Measurements from ENCODE around the gene PPIL1.

Gene PPIL1

DNA sequence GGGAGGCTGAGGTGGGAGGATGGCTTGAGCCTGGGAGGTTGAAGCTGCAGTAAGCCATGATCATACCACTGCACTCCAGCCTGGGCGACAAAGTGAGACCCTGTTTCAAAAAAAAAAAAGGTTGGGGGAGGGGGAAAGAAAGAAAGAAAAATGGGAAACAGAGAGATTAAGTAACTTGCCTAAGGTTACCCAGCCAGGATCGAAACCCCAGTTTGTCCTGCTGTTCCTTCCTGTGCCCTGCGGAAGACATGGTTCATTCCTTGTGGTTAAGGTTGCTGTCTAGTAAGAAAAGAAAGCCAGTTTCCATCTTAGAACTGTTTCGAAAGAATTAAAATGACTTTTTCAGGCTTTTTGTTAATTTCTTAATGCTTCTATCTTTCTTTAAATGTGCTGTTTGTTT, 41.0 kb upstream of the PPIL1 start:
- Histone ChIP-seq H3K9ac (ENCODE audit: low read length) (no peak overlapping the region), H3K79me2 (ENCODE audit: low read length) (no peaks in the 10 kb centered on the region), H3K9me2 (replicated peaks; ENCODE audit: insufficient read depth, low read length) (no peaks in the 10 kb centered on the region), H3K9me3 (replicated peaks; ENCODE audit: insufficient read depth, low read length) (no peaks in the 10 kb centered on the region), H3F3A (ENCODE audit: insufficient read depth, low read length) (peaks cover 15% of the 10 kb centered on the region), H3K27me3 (replicated peaks; ENCODE audit: insufficient read depth, low read length) (no peaks in the 10 kb centered on the region), H3K27ac (ENCODE audit: low read length) (no peak overlapping the region), H3K4me3 (ENCODE audit: low read length) (no peak overlapping the region), H3K36me3 (replicated peaks; ENCODE audit: insufficient read depth, low read length) (no peaks in the 10 kb centered on the region), H2AFZ (ENCODE audit: low read length) (no peak overlapping the region), H3K4me1 (ENCODE audit: low read length) (peaks cover 22% of the 10 kb centered on the region), H4K20me1 (ENCODE audit: insufficient read depth, low read length) (peaks cover 5% of the 10 kb centered on the region; the same call in 1 of the 2 replicates), H3K4me2 (ENCODE audit: low read depth, low read length) (no peak overlapping the region)
- DNase-seq: no peak
- TF ChIP-seq EZH2 (optimal IDR thresholded peaks at IDR 0.05; ENCODE audit: low read depth, low read length) (no peak), EZH2phosphoT487 (IDR thresholded peaks at IDR 0.05; ENCODE audit: low read length) (no peak)
- TF ChIP-seq, protein P1, sequence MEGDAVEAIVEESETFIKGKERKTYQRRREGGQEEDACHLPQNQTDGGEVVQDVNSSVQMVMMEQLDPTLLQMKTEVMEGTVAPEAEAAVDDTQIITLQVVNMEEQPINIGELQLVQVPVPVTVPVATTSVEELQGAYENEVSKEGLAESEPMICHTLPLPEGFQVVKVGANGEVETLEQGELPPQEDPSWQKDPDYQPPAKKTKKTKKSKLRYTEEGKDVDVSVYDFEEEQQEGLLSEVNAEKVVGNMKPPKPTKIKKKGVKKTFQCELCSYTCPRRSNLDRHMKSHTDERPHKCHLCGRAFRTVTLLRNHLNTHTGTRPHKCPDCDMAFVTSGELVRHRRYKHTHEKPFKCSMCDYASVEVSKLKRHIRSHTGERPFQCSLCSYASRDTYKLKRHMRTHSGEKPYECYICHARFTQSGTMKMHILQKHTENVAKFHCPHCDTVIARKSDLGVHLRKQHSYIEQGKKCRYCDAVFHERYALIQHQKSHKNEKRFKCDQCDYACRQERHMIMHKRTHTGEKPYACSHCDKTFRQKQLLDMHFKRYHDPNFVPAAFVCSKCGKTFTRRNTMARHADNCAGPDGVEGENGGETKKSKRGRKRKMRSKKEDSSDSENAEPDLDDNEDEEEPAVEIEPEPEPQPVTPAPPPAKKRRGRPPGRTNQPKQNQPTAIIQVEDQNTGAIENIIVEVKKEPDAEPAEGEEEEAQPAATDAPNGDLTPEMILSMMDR (IDR thresholded peaks at IDR 0.05; ENCODE audit: low read length): no peak

DNA sequence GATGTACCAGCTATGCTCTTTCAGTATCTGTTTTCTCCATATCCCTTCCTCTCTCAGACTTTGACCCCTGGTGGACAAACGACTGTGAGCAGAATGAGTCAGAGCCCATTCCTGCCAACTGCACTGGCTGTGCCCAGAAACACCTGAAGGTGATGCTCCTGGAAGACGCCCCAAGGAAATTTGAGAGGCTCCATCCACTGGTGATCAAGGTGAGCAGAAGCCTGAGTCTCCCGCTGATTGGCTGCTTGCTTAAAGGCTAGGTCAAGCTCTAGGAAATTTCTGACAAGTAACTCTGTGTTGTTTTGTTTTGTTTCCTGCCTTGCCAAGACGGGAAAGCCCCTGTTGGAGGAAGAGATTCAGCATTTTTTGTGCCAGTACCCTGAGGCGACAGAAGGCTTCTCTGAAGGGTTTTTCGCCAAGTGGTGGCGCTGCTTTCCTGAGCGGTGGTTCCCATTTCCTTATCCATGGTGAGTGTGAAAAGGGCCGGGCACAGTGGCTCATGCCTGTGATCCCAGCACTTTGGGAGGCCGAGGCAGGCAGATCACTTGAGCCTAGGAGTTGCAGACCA, 39.7 kb upstream of the PPIL1 start:
- Histone ChIP-seq H3K36me3 (replicated peaks; ENCODE audit: insufficient read depth, low read length) (no peaks in the 10 kb centered on the region; the same call in 1 of the 2 replicates), H3K9me2 (replicated peaks; ENCODE audit: insufficient read depth, low read length) (no peaks in the 10 kb centered on the region), H3K79me2 (ENCODE audit: low read length) (no peaks in the 10 kb centered on the region), H3K27me3 (replicated peaks; ENCODE audit: insufficient read depth, low read length) (no peaks in the 10 kb centered on the region), H4K20me1 (ENCODE audit: insufficient read depth, low read length) (peaks cover 5% of the 10 kb centered on the region; the same call in 1 of the 2 replicates), H3K9ac (ENCODE audit: low read length) (no peak overlapping the region), H3K4me1 (ENCODE audit: low read length) (peaks cover 22% of the 10 kb centered on the region), H3K27ac (ENCODE audit: low read length) (no peak overlapping the region), H2AFZ (ENCODE audit: low read length) (no peak overlapping the region), H3F3A (ENCODE audit: insufficient read depth, low read length) (peaks cover 15% of the 10 kb centered on the region), H3K4me3 (ENCODE audit: low read length) (no peak overlapping the region), H3K9me3 (replicated peaks; ENCODE audit: insufficient read depth, low read length) (no peaks in the 10 kb centered on the region), H3K4me2 (ENCODE audit: low read depth, low read length) (no peak overlapping the region)
- DNase-seq: no peak
- TF ChIP-seq EZH2phosphoT487 (IDR thresholded peaks at IDR 0.05; ENCODE audit: low read length): no peak
- TF ChIP-seq, protein P1 (IDR thresholded peaks at IDR 0.05; ENCODE audit: low read length): no peak

DNA sequence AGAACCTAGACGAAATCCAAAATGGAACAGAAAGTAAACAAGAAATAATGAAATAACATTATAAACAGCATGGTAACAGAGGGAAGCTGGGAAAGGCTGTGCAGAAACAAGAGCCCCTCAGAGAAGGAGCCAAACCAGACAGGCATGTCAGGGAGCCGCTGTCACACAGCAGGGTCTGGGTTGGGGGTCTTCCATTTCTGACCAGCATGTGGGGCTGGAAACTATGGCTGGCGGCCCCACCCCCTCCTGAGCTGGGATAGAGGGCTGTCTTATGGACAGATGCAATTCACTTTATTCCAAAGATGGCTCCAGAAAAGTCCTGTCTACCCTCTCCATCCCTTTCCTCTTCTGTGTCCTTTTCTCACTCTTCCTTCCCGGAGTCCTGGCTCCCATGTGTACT, 38.5 kb upstream of the PPIL1 start:
- H3F3A ChIP-seq (ENCODE audit: insufficient read depth, low read length): peaks cover 15% of the 10 kb centered on the region
- peaks cover 5% of the 10 kb centered on the region; the same call in 1 of the 2 replicates for H4K20me1 ChIP-seq (ENCODE audit: insufficient read depth, low read length)
- peak overlapping the region; percentile 17 for H3K4me2 ChIP-seq (ENCODE audit: low read depth, low read length)
- H3K27ac ChIP-seq (ENCODE audit: low read length): no peak overlapping the region; the same call in 1 of the 2 replicates
- H3K4me1 ChIP-seq (ENCODE audit: low read length): peaks cover 22% of the 10 kb centered on the region
- TF ChIP-seq, protein P1 (IDR thresholded peaks at IDR 0.05; ENCODE audit: low read length): no peak
- TF ChIP-seq EZH2 (optimal IDR thresholded peaks at IDR 0.05; ENCODE audit: low read depth, low read length) (no peak), EZH2phosphoT487 (IDR thresholded peaks at IDR 0.05; ENCODE audit: low read length) (no peak)
- no peak for DNase-seq
- H3K4me3 ChIP-seq (ENCODE audit: low read length): no peak overlapping the region
- H2AFZ ChIP-seq (ENCODE audit: low read length): no peak overlapping the region
- no peaks in the 10 kb centered on the region for H3K9me3 ChIP-seq (replicated peaks; ENCODE audit: insufficient read depth, low read length)
- H3K27me3 ChIP-seq (replicated peaks; ENCODE audit: insufficient read depth, low read length): no peaks in the 10 kb centered on the region
- H3K9ac ChIP-seq (ENCODE audit: low read length): no peak overlapping the region
- no peaks in the 10 kb centered on the region; the same call in 1 of the 2 replicates for H3K36me3 ChIP-seq (replicated peaks; ENCODE audit: insufficient read depth, low read length)
- H3K79me2 ChIP-seq (ENCODE audit: low read length): no peaks in the 10 kb centered on the region
- H3K9me2 ChIP-seq (replicated peaks; ENCODE audit: insufficient read depth, low read length): no peaks in the 10 kb centered on the region

Measured in MM.1S (cell line).